GM12873 (cell line): ENCODE measurements around the gene ZBED4.

ENCODE experiments used
- TF ChIP-seq, protein P1 (sequence below): IDR thresholded peaks from 2 replicates; pipeline ENCODE4 v1.5.1; 2012; ENCODE audit warnings: low read depth, mild to moderate bottlenecking, moderate library complexity, low read length, control low read depth; ENCODE audit not compliant: insufficient read depth; ENCODE audit errors: missing control alignments

ZBED4 gene

DNA sequence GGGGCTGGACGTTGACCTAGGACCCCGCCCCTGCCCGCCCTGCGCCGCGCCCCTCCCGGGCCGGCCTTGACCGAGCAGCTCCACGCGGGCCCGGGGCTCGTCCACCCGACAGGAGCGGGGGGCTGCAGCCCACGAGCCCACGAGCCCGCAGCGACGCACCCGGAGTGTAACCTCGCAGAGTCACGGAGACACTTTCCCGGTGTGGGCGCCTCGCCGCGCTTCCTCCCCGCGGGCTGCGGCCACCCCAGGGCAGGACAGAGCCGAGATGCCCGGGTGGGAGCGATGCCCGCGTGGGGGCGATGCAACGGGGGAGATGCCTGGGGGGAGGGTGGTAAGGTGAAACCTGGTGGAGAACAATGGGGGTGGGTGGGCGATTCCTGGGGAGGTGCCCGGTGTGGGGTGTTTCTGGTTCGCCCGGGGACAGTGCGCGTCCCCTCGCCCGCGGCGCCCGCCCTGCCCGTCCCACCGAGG, 4.9 kb upstream of the ZBED4 start:
- TF ChIP-seq, protein P1, sequence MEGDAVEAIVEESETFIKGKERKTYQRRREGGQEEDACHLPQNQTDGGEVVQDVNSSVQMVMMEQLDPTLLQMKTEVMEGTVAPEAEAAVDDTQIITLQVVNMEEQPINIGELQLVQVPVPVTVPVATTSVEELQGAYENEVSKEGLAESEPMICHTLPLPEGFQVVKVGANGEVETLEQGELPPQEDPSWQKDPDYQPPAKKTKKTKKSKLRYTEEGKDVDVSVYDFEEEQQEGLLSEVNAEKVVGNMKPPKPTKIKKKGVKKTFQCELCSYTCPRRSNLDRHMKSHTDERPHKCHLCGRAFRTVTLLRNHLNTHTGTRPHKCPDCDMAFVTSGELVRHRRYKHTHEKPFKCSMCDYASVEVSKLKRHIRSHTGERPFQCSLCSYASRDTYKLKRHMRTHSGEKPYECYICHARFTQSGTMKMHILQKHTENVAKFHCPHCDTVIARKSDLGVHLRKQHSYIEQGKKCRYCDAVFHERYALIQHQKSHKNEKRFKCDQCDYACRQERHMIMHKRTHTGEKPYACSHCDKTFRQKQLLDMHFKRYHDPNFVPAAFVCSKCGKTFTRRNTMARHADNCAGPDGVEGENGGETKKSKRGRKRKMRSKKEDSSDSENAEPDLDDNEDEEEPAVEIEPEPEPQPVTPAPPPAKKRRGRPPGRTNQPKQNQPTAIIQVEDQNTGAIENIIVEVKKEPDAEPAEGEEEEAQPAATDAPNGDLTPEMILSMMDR: no peak

DNA sequence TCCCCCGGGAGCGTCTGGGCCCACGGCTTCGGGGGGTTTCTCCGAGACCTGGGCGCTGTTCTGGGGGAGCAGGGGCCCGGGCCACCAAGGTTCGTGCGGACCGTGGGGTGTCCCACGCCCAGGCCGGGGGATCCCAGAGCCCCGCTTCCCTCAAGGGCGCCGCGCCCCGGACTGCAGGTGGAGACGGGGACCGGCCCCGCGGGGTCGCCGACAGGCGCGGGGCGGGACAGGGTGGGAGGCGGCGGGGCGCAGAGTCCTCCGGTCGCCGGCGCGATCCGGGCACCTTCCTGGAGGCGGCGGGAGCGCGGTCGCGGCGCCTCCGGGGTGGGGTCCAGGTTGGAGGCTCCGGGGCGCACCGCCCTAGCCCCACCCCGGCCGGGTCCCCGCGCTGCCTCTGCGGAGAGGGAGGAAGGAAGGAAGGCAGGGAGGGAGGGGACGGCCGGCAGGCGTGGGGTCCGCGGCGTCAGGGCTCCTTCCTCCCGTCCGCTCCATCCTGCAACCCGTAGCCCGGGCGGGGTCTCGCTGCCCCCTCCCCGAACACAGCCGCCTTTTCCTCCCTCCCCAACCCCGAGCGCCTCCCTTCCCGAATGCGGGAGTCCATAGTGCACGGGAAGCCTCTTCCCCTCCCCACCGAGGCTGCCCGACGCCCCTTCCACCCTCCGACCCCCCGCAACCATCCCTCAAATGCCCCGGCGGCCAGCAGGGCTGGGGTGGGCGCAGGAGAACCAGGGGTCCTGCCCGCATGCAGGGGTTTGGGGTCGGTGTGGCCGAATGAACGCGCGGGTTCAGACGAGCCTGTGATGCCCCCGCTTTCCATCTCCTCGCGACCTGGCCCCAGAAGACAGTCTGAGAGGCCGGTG, 4.3 kb upstream of the ZBED4 start:
- TF ChIP-seq, protein P1: no peak

DNA sequence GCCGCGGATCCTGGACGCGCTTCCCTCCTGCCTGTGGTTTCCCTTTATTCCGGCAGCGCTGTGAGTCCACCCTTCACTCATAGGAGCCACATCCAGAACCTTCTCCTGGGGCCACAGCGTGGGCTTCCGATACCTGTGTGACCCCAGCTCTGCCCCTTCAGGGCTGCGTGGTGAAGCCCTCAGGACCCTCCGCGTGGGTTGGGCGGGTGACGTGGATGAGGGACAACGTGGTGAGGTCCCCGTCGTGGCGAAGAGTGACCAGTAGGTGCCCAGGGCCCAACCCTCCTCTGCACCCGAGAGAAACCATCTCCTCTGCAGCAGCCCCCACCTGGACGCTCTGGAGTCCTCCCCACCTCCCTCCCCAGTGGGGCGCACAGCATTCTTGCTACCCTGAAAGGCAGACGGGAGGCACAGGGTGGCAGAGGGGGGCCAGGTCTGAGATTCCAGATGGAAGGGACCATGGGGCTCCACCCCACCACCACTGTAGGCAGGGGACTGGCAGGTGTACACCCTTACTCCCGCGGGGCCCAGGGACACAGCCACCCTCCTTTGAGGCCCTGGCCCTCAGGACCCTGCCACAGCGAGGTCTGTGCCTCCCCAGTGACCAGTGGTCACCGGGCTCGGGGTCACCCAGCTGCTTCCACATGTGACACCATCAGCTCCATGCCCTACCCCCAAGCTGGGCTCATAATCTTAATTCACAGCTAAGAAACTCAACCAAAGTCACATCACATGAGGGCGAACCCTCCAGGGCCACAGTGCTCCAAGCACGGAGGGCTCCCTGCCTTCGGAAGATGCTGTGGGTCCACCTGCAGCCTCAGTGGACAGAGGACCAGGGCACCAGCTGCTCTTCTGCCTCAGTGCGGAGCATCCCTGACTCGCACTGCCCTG, 3.4 kb upstream of the ZBED4 start:
- TF ChIP-seq, protein P1: no peak

DNA sequence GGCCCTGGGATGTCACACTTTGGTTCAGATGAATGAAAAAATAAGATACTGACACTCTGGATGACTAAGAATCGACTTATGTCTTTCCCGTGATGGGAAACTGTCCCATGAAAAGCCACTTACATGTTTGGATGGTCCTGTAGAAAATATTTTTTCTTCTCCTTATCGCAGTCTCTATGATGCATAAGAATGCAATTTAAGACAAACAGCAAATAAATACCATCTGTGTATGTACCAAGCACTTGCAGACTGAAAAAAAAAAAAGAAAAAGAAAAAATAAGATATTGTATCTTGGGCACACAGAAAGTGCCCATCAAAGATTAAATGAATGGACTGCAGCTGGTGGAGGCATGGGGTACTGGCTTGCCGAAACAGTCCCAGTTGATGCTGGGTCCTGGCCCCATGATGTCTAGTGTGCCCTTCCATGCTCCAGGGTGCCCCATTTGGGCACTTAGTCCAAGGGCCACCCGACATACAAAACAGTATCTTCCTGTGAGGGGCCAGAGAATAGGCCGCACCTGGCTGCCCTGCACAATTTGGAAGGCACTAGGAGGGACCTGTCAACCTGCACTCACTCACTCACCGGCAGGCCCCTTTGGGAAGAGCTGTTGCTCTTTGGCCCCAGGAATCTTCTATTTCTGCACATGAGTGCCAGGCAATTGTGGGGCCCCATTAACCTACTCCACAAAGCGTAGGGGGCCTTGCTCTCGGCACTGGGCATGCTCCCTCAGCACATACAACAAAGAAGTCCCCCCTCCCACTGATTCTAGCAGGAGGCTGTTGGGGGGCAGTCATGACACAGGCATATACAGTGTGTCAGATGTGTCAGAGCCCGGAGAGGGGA, 2.5 kb upstream of the ZBED4 start:
- TF ChIP-seq, protein P1: no peak

DNA sequence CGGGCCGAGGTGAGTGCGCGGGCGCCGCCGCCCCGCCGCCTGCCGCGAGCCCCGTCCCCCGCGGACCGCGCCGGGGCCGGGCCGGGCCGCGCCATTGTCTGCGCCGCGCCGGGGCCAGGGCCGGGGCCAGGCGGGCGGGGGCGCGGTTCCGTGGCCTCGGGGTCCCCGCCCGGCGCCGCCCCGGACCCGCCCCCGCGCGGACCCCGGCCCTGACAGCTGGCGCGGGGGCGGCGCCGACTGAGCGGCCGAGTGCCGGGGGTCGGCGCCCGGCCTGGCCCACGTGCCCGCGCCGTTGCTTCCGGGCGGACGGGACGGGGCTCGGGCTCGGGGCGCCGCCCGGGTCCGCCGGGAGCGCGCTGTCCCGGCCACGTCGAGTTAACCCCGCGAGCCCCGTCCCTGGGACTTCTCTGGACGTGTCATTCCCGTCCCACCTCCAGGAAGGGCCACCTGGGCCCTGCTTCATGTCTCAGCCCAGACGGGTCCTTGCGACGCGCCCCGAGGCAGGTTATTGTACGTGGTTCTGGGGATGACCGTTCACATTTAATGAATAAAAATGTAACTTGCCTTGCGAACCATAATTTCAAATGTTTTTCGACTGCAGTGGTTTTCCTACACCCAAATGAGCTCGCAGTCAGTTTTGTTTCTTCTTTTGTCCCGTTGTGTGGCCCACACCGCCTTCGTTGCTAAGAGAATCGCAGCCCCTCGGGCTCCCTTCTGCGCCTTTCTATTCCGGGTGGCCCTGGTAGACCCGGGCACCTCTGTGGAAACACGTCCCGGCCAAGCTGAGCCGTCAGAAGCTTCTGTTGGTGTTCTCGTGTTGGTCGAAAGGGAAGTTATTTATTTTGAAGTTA, 562 bp downstream of the ZBED4 start:
- TF ChIP-seq, protein P1: no peak

DNA sequence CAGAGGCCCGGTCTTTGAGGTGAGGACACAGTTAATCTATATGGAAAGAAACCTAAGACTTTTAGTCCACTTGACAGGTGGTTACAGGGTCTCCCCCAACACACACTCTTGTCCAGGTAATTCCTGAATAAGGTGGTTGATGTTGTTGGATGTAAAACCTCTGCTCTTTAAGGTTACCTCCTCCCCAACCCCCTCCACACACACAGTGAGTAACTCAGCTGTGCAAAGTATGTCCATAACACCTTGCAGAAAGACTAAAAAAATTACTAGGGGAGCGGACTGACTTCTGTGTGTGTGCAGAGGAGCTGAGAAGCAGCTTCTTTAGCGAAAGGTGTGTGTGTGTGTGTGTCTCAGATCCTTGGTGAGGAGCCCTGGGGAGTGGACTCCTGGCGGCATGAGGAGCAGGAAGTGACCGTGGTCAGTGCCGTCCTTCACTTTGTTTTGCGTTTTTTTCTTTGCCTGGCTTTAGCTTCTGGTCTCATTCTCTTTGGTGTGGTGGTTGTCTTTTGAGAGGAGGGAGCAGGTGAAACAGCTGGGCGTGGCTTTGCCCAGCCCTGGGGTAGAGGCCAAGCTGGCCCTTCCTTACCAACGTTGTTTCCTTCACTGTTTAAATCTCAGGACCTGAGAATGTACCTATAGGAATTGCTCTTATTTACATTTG, 1.7 kb downstream of the ZBED4 start:
- TF ChIP-seq, protein P1: no peak
